DND-41 (cell line): Measurements from ENCODE around the gene GRIFIN.

ENCODE experiments used
- ATAC-seq: fragments of 200-7000 bp; cut with Tn5 transposase; 3 replicates; pipeline ENCODE4 v1.9.1; 2021; ENCODE audit warnings: low read depth; ENCODE audit not compliant: insufficient read depth
- DNase-seq: peaks from one replicate; pipeline ENCODE4 v3.0.0-alpha.2; 2020
- H2AFZ ChIP-seq: 2 replicates; pipeline ENCODE4 v1.6.0; 2012; ENCODE audit warnings: low read depth, low read length
- H3K27ac ChIP-seq: 2 replicates; pipeline ENCODE4 v1.5.1; 2012; ENCODE audit warnings: low read length, inconsistent platforms
- H3K27me3 ChIP-seq: fragments of 200-600 bp; sonication (generic); 2 replicates; pipeline ENCODE4 v1.6.0; 2012; ENCODE audit warnings: low read length, mild to moderate bottlenecking, inconsistent platforms; ENCODE audit not compliant: insufficient read depth, poor library complexity
- H3K36me3 ChIP-seq: 2 replicates; pipeline ENCODE4 v1.5.1; 2012; ENCODE audit warnings: low read length, inconsistent platforms; ENCODE audit not compliant: insufficient read depth
- H3K4me1 ChIP-seq: 2 replicates; pipeline ENCODE4 v1.5.1; 2012; ENCODE audit warnings: mild to moderate bottlenecking, low read length; ENCODE audit not compliant: insufficient read depth
- H3K4me2 ChIP-seq: 2 replicates; pipeline ENCODE4 v1.6.0; 2012; ENCODE audit warnings: mild to moderate bottlenecking, moderate library complexity, low read length, inconsistent platforms; ENCODE audit not compliant: insufficient read depth
- H3K4me3 ChIP-seq, 2 experiments: fragments of 200-600 bp in 1 of 2; shearing (Covaris generic) in 1 of 2; 2 replicates each; pipeline ENCODE4 v1.5.1; 2012 to 2016; ENCODE audit warnings: inconsistent platforms in 2 of 2, low read length in 2 of 2, mild to moderate bottlenecking in 2 of 2, low read depth in 1 of 2, moderate library complexity in 1 of 2
- H3K79me2 ChIP-seq: 2 replicates; pipeline ENCODE4 v1.6.0; 2012; ENCODE audit warnings: low read length, inconsistent platforms; ENCODE audit not compliant: insufficient read depth
- H3K9ac ChIP-seq: 2 replicates; pipeline ENCODE4 v1.6.0; 2012; ENCODE audit warnings: low read depth, mild to moderate bottlenecking, inconsistent platforms, low read length, moderate library complexity
- H3K9me3 ChIP-seq: 2 replicates; pipeline ENCODE4 v1.5.1; 2012; ENCODE audit warnings: low read length, moderate library complexity, mild to moderate bottlenecking, inconsistent platforms; ENCODE audit not compliant: insufficient read depth, severe bottlenecking
- H4K20me1 ChIP-seq: 2 replicates; pipeline ENCODE4 v1.6.0; 2012; ENCODE audit warnings: low read length; ENCODE audit not compliant: insufficient read depth
- CTCF ChIP-seq: IDR thresholded peaks from 2 replicates; pipeline ENCODE4 v1.5.1; 2012; ENCODE audit warnings: borderline replicate concordance, low read length, moderate library complexity, mild to moderate bottlenecking; ENCODE audit not compliant: poor library complexity, severe bottlenecking; ENCODE audit errors: extremely low read depth
- EZH2 ChIP-seq: IDR thresholded peaks from 3 replicates; pipeline ENCODE4 v1.6.1; 2012; ENCODE audit warnings: borderline replicate concordance, low read depth, mild to moderate bottlenecking, moderate library complexity, low read length, inconsistent platforms; ENCODE audit not compliant: severe bottlenecking

The GRIFIN gene

GRCh38 chr7:2482725-2483451, 6.7 kb upstream of the GRIFIN start:
- ATAC-seq: no peak
- Histone ChIP-seq H3K27ac (no peak overlapping the region), H3K4me2 (no peak overlapping the region), H3K27me3 (no peaks in the 10 kb centered on the region), H4K20me1 (no peaks in the 10 kb centered on the region), H3K9me3 (no peaks in the 10 kb centered on the region), H3K4me1 (no peaks in the 10 kb centered on the region), H3K9ac (no peak overlapping the region), H3K79me2 (no peaks in the 10 kb centered on the region), H3K36me3 (no peaks in the 10 kb centered on the region), H2AFZ (no peak overlapping the region), H3K4me3 (no peak overlapping the region)
- no peak for DNase-seq
- TF ChIP-seq CTCF: peak; percentile 38
- no peak for TF ChIP-seq EZH2

- H3K4me2 ChIP-seq: no peak overlapping the region
- H4K20me1 ChIP-seq: no peaks in the 10 kb centered on the region
- no peaks in the 10 kb centered on the region for H3K4me1 ChIP-seq
- DNase-seq: no peak
- H3K27ac ChIP-seq: no peak overlapping the region
- no peak for ATAC-seq
- H3K9me3 ChIP-seq: no peaks in the 10 kb centered on the region
- no peak overlapping the region for H2AFZ ChIP-seq
- H3K79me2 ChIP-seq: no peaks in the 10 kb centered on the region
- H3K9ac ChIP-seq: no peak overlapping the region
- H3K36me3 ChIP-seq: no peaks in the 10 kb centered on the region
- no peak overlapping the region for H3K4me3 ChIP-seq
- H3K27me3 ChIP-seq: no peaks in the 10 kb centered on the region
- no peak for TF ChIP-seq CTCF
- no peak for TF ChIP-seq EZH2
Observed at GRCh38 chr7:2481195-2481594, 5.0 kb upstream of the GRIFIN start.

GRCh38 chr7:2480070-2480408, 3.8 kb upstream of the GRIFIN start:
- TF ChIP-seq CTCF (no peak), EZH2 (no peak)
- no peak overlapping the region for H3K4me2 ChIP-seq
- no peaks in the 10 kb centered on the region for H4K20me1 ChIP-seq
- H2AFZ ChIP-seq: no peak overlapping the region
- no peak overlapping the region for H3K9ac ChIP-seq
- no peaks in the 10 kb centered on the region for H3K27me3 ChIP-seq
- DNase-seq: no peak
- H3K36me3 ChIP-seq: no peaks in the 10 kb centered on the region
- no peak overlapping the region for H3K27ac ChIP-seq
- no peaks in the 10 kb centered on the region for H3K4me1 ChIP-seq
- H3K79me2 ChIP-seq: no peaks in the 10 kb centered on the region
- H3K9me3 ChIP-seq: no peaks in the 10 kb centered on the region
- ATAC-seq: no peak
- H3K4me3 ChIP-seq: no peak overlapping the region
